ENCODE measurements around the gene KHDRBS2. TPM values are rescaled to one million over a fixed set of nuclear protein-coding genes. Genes with fewer than 3 reads are reported as not detected.

Gene KHDRBS2
- total RNA-seq, 1 donor from 2014 or later = 6.9 TPM

- POLR2A ChIA-PET = no interaction called here
- Mint-ChIP-seq H3K36me3 (ENCODE audit: low read depth) (peaks cover 24% of the 10 kb centered on the region), H3K4me1 (no peaks in the 10 kb centered on the region), H3K27me3 (no peaks in the 10 kb centered on the region), H3K9me3 (peaks cover 3% of the 10 kb centered on the region), H3K27ac (no peak overlapping the region), H3K4me3 (no peak overlapping the region)
- ATAC-seq (ENCODE audit: low read depth) (no peak), DNase-seq (no peak)
- intact Hi-C loops (cut with micrococcal nuclease) = no loop called here
- no peak for TF ChIP-seq CTCF (IDR thresholded peaks at IDR 0.05)
- CTCF ChIA-PET = no interaction called here
Observed at GRCh38 chr6:62167736-62168135, 118.3 kb downstream of the KHDRBS2 start.

- POLR2A ChIA-PET = no interaction called here
- Mint-ChIP-seq H3K4me3 (no peak overlapping the region), H3K36me3 (ENCODE audit: low read depth) (peaks cover 29% of the 10 kb centered on the region), H3K9me3 (peaks cover 11% of the 10 kb centered on the region), H3K27me3 (no peaks in the 10 kb centered on the region), H3K4me1 (no peaks in the 10 kb centered on the region), H3K27ac (no peak overlapping the region)
- intact Hi-C loops (cut with micrococcal nuclease) = no loop called here
- CTCF ChIA-PET = no interaction called here
- no peak for ATAC-seq (ENCODE audit: low read depth)
- TF ChIP-seq CTCF (IDR thresholded peaks at IDR 0.05) = no peak
- DNase-seq = no peak
Observed at GRCh38 chr6:62162858-62163257, 123.2 kb downstream of the KHDRBS2 start.

- Mint-ChIP-seq H3K4me3 (no peak overlapping the region), H3K4me1 (no peaks in the 10 kb centered on the region), H3K27ac (no peak overlapping the region), H3K36me3 (ENCODE audit: low read depth) (peaks cover 3% of the 10 kb centered on the region), H3K9me3 (no peaks in the 10 kb centered on the region), H3K27me3 (no peaks in the 10 kb centered on the region)
- ATAC-seq (ENCODE audit: low read depth) (no peak), DNase-seq (no peak)
- intact Hi-C loops (cut with micrococcal nuclease) = loop anchor here (5.0 kb wide), 1 partner anchor 130 kb away; no protein-coding TSS in a partner anchor
- ChIA-PET CTCF (no interaction called here), POLR2A (no interaction called here)
- no peak for TF ChIP-seq CTCF (IDR thresholded peaks at IDR 0.05)
Observed at GRCh38 chr6:62152796-62153195, 133.2 kb downstream of the KHDRBS2 start.

GRCh38 chr6:62150048-62150663 lies 135.9 kb downstream of the KHDRBS2 start:
- no peak for TF ChIP-seq CTCF (IDR thresholded peaks at IDR 0.05)
- intact Hi-C loops (cut with micrococcal nuclease) = loop anchor here (1.0 to 5.0 kb wide), 4 partner anchors 132 to 625 kb away; no protein-coding TSS in a partner anchor
- H3K4me1 Mint-ChIP-seq = no peaks in the 10 kb centered on the region
- H3K27me3 Mint-ChIP-seq = no peaks in the 10 kb centered on the region
- H3K4me3 Mint-ChIP-seq = no peak overlapping the region
- no peaks in the 10 kb centered on the region for H3K9me3 Mint-ChIP-seq
- POLR2A ChIA-PET = no interaction called here
- no peak overlapping the region for H3K27ac Mint-ChIP-seq
- DNase-seq = no peak
- peak; percentile 62 for ATAC-seq (ENCODE audit: low read depth)
- H3K36me3 Mint-ChIP-seq (ENCODE audit: low read depth) = peaks cover under 1% of the 10 kb centered on the region
- CTCF ChIA-PET = interaction anchor here (0.7 to 3.0 kb wide), 12 partner anchors 73 to 346 kb away, joined by 3 to 27 read pairs (median 4); no protein-coding TSS in a partner anchor

GRCh38 chr6:62146954-62147853 lies 138.8 kb downstream of the KHDRBS2 start:
- H3K27ac Mint-ChIP-seq = no peak overlapping the region
- CTCF ChIA-PET = interaction anchor here (1.2 to 3.0 kb wide), 3 partner anchors 137 to 338 kb away, joined by 3 to 27 read pairs (median 22); no protein-coding TSS in a partner anchor
- POLR2A ChIA-PET = no interaction called here
- H3K36me3 Mint-ChIP-seq (ENCODE audit: low read depth) = no peaks in the 10 kb centered on the region
- DNase-seq (no peak), ATAC-seq (ENCODE audit: low read depth) (no peak)
- intact Hi-C loops (cut with micrococcal nuclease) = no loop called here
- no peak for TF ChIP-seq CTCF (IDR thresholded peaks at IDR 0.05)
- no peaks in the 10 kb centered on the region for H3K4me1 Mint-ChIP-seq
- no peaks in the 10 kb centered on the region for H3K27me3 Mint-ChIP-seq
- no peaks in the 10 kb centered on the region for H3K9me3 Mint-ChIP-seq
- no peak overlapping the region for H3K4me3 Mint-ChIP-seq
